Effector memory CD4-positive, alpha-beta T cell (primary cell): Measurements from ENCODE around the gene CCDC92.

Source experiments
- DNase-seq, 3 donors: peaks; one replicate each; pipeline ENCODE4 v3.0.0-alpha.2; 2020
- H3K27ac ChIP-seq: 2 replicates; pipeline ENCODE4 v1.7.0; 2013; ENCODE audit warnings: mild to moderate bottlenecking, low read length, moderate library complexity; ENCODE audit not compliant: insufficient read depth, poor library complexity, severe bottlenecking
- H3K27me3 ChIP-seq: replicated peaks from 2 replicates; pipeline ENCODE4 v1.7.0; 2013; ENCODE audit warnings: mild to moderate bottlenecking, low read length; ENCODE audit not compliant: insufficient read depth, control insufficient read depth, poor library complexity, severe bottlenecking
- H3K36me3 ChIP-seq: 2 replicates; pipeline ENCODE4 v1.7.0; 2013; ENCODE audit warnings: mild to moderate bottlenecking, low read length, moderate library complexity; ENCODE audit not compliant: control insufficient read depth, insufficient read depth
- H3K4me1 ChIP-seq: 2 replicates; pipeline ENCODE4 v1.7.0; 2013; ENCODE audit warnings: low read length, mild to moderate bottlenecking; ENCODE audit not compliant: control insufficient read depth, insufficient read depth, poor library complexity, severe bottlenecking
- H3K4me3 ChIP-seq: 2 replicates; pipeline ENCODE4 v1.7.0; 2013; ENCODE audit warnings: low read length, low read depth, mild to moderate bottlenecking; ENCODE audit not compliant: insufficient read depth, poor library complexity, severe bottlenecking
- H3K9me3 ChIP-seq: 2 replicates; pipeline ENCODE4 v1.7.0; 2013; ENCODE audit warnings: mild to moderate bottlenecking, low read length, moderate library complexity; ENCODE audit not compliant: control insufficient read depth

Gene CCDC92

GRCh38 chr12:123992118-123992825 lies 19.6 kb upstream of the CCDC92 start:
- Histone ChIP-seq H3K27ac (no peak overlapping the region), H3K4me3 (no peak overlapping the region), H3K9me3 (no peaks in the 10 kb centered on the region), H3K36me3 (peaks cover 15% of the 10 kb centered on the region), H3K27me3 (no peaks in the 10 kb centered on the region), H3K4me1 (no peaks in the 10 kb centered on the region)
- DNase-seq = no peak

DNA sequence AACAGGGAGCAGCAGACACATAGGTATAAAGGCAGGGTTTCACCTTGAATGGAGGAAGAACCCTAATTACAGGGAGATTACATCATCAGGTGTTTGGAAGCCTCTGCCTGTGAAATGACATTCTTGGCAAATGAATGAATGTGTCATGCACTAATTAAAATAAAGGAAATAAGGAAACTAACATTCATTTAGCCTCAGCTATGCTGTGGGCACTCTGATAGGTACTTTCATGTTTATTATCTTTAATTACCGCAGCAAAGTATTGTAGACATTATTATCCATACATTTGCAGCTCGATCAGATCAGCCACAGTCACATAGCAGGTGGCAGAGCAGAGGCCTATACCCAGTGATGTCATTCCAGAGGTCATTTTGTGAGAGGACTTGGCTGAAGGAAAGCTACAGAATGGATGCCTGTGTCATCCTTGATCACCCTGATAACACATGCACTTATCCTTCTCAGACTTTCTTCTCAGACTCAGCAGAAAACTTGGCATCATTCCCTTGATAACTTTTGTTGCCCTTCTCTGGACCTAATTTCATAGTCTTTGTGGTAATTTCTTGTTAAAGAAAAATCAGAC lies 18.8 kb upstream of the CCDC92 start:
- Histone ChIP-seq H3K27ac (no peak overlapping the region), H3K36me3 (peaks cover 15% of the 10 kb centered on the region), H3K27me3 (no peaks in the 10 kb centered on the region), H3K4me3 (no peak overlapping the region), H3K9me3 (no peaks in the 10 kb centered on the region), H3K4me1 (no peaks in the 10 kb centered on the region)
- DNase-seq = no peak

DNA sequence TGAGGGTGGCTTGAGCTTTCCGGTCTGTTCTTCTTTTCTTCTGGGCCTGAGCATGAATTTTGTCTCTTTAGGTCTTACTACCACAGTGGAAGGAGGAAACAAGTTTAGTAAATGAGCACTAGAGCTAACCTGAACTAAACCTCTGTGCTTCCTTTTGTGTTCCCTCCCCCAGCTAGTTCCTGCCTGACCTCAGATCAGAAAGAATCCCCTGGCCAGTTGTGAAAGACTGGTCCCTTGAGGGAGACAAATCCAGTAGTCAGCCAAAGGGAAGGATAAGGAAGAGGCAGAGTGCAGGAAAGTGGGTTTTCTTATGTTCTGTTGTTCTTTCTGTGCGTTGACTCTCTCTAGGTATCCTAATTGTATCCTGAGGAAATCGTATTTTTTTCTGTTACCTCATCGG lies 17.9 kb upstream of the CCDC92 start:
- Histone ChIP-seq H3K4me3 (no peak overlapping the region), H3K4me1 (no peaks in the 10 kb centered on the region), H3K9me3 (no peaks in the 10 kb centered on the region), H3K27me3 (no peaks in the 10 kb centered on the region), H3K27ac (no peak overlapping the region), H3K36me3 (peaks cover 15% of the 10 kb centered on the region)
- DNase-seq = no peak

DNA sequence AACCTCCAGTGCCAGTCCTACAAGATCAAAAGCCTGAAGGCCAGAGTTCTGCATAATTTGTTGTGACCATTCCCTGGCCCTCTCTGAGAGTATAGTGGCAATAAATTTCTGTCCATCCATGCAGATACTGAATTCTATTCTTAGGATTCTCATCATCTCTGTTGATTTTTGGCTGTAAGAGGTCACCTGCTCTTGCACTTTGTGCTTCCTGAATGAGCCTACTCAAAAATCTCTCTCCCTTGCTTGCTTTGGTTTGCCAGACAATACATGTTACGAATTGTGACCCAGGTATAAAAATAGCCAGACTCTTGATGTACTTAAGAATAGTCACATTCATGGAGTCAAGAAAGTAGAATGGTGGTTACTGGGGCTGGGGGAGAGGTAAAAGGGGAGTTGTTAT lies 17.1 kb upstream of the CCDC92 start:
- Histone ChIP-seq H3K27ac (no peak overlapping the region), H3K4me1 (no peaks in the 10 kb centered on the region), H3K36me3 (peaks cover 15% of the 10 kb centered on the region), H3K4me3 (no peak overlapping the region), H3K9me3 (no peaks in the 10 kb centered on the region), H3K27me3 (no peaks in the 10 kb centered on the region)
- DNase-seq = no peak

DNA sequence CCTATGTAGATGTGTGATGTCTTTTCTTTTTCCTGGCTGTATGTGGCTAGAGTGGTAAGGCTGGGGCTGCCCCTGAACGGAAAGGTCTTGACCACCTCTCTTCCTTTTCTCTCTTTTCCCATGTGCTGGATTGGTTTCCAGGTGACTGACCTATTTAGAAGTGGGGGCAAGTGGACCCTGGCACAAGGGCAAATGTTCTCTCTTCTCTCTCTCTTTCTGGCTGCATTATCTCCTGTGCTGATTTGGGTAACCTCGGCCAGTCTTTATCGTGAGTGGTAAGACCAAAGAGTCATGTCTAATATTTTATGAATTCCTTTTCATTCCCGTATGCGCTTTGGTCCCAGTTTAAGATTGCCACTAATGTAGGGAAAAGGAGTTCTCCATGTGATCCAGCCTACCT lies 16.5 kb upstream of the CCDC92 start:
- no peaks in the 10 kb centered on the region for H3K4me1 ChIP-seq
- no peaks in the 10 kb centered on the region for H3K9me3 ChIP-seq
- H3K36me3 ChIP-seq = peaks cover 15% of the 10 kb centered on the region
- DNase-seq = no peak
- no peaks in the 10 kb centered on the region for H3K27me3 ChIP-seq
- no peak overlapping the region for H3K27ac ChIP-seq
- H3K4me3 ChIP-seq = no peak overlapping the region

DNA sequence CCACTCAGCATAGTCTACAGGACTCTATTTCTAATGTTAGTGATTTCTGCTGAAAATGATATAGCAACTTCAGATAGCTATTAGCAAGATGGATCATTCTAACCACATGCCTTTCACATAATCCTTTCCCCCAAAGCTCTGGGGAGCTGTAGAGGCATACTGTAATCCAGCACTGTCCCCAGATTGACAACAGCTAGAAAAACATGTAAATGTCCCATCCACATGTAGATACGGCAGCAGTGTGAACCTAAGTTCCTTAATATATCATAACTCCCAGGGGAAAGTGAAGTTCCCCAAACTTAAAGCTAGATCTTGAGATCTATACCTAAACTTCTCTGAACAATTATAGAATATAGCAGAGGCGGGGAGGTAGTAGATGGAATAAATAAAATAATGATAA lies 14.4 kb upstream of the CCDC92 start:
- Histone ChIP-seq H3K27me3 (no peaks in the 10 kb centered on the region), H3K36me3 (peaks cover 15% of the 10 kb centered on the region), H3K4me1 (no peaks in the 10 kb centered on the region), H3K9me3 (no peaks in the 10 kb centered on the region), H3K4me3 (no peak overlapping the region), H3K27ac (no peak overlapping the region)
- no peak for DNase-seq

- Histone ChIP-seq H3K36me3 (peaks cover 15% of the 10 kb centered on the region), H3K9me3 (no peaks in the 10 kb centered on the region), H3K27me3 (no peaks in the 10 kb centered on the region), H3K4me1 (no peaks in the 10 kb centered on the region), H3K27ac (no peak overlapping the region), H3K4me3 (no peak overlapping the region)
- no peak for DNase-seq
Measured at GRCh38 chr12:123986374-123986965, 13.8 kb upstream of the CCDC92 start.

- Histone ChIP-seq H3K36me3 (peaks cover 15% of the 10 kb centered on the region), H3K27me3 (no peaks in the 10 kb centered on the region), H3K4me3 (no peak overlapping the region), H3K9me3 (no peaks in the 10 kb centered on the region), H3K27ac (no peak overlapping the region), H3K4me1 (no peaks in the 10 kb centered on the region)
- no peak for DNase-seq
Measured at GRCh38 chr12:123984903-123985302, 12.3 kb upstream of the CCDC92 start.

GRCh38 chr12:123983822-123984485 lies 11.3 kb upstream of the CCDC92 start:
- Histone ChIP-seq H3K27ac (no peak overlapping the region), H3K36me3 (peaks cover 10% of the 10 kb centered on the region), H3K4me3 (no peak overlapping the region), H3K4me1 (no peaks in the 10 kb centered on the region), H3K27me3 (no peaks in the 10 kb centered on the region), H3K9me3 (no peaks in the 10 kb centered on the region)
- DNase-seq = peak in 2 of 3 donors; percentile 3 to 15

DNA sequence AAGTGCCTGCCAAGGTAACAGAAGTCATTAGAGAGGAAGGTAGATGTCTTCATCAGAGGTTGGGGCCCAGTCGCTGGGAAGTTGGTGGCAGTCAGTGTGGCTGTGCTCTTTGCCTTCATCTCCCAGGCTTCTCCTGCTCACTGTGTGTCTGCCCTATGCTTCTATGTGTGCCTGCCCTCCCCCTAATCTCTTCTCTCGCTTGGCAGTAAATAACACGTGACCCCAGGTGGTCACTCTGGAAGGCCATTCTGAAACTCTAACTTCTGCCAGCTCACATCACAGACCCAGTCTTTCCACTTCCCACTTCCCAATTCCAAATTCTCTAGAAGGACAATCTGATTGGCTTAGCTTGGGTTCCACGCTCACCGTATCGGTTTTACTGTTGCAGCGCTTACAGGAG lies 9.6 kb upstream of the CCDC92 start:
- no peak overlapping the region for H3K4me3 ChIP-seq
- no peaks in the 10 kb centered on the region for H3K36me3 ChIP-seq
- no peak for DNase-seq
- H3K9me3 ChIP-seq = no peaks in the 10 kb centered on the region
- no peak overlapping the region for H3K27ac ChIP-seq
- H3K4me1 ChIP-seq = no peaks in the 10 kb centered on the region
- H3K27me3 ChIP-seq = no peaks in the 10 kb centered on the region
